IMR-90 (cell line): Measurements from ENCODE around the gene PADI2. TPM values are rescaled to one million over a fixed set of nuclear protein-coding genes. Genes with fewer than 3 reads are reported as not detected.
"Not testable (repeated sequence)": the region's sequence is repeated elsewhere in the genome, so short reads cannot be mapped to it uniquely, and the experiment has no call there.

ENCODE experiments used
- ATAC-seq: fragments of 200-7000 bp; cut with Tn5 transposase; 2 replicates; pipeline ENCODE4 v1.9.1; 2020; ENCODE audit warnings: low read depth, mild to moderate bottlenecking, moderate library complexity
- BruUV-seq: library from RNA; stranded (reverse); fragments of 400-500 nt; replicated peaks from 2 replicates; lab custom pipeline; 2021; lab: Mats Ljungman, UMichigan
- CTCF ChIA-PET: fragments of 300-600 bp; formaldehyde crosslinking; extraction: SDS; loops from one replicate; lab custom pipeline; 2021; ENCODE audit warnings: antibody characterized with exemption; lab: Yijun Ruan, JAX
- POLR2A ChIA-PET: fragments of 300-600 bp; sonication (Branson Sonifier 250); formaldehyde crosslinking; loops from one replicate; lab custom pipeline; 2022; ENCODE audit warnings: antibody characterized with exemption; ENCODE audit not compliant: unreplicated experiment; lab: Charles Lee
- DNase-seq: peaks from one replicate; pipeline ENCODE4 v3.0.0; 2013
- H2AFZ ChIP-seq: replicated peaks from 2 replicates; pipeline ENCODE3; 2013; ENCODE audit warnings: low read length, mild to moderate bottlenecking; ENCODE audit not compliant: poor library complexity
- H2AK5ac ChIP-seq: 2 replicates; pipeline ENCODE4 v1.6.1; 2013; ENCODE audit warnings: low read depth, low read length, inconsistent platforms
- H2AK9ac ChIP-seq: replicated peaks from 2 replicates; pipeline ENCODE3; 2013; ENCODE audit warnings: mild to moderate bottlenecking, low read depth, low read length, moderate library complexity; ENCODE audit not compliant: poor library complexity
- H2BK120ac ChIP-seq: 2 replicates; pipeline ENCODE4 v1.6.1; 2013; ENCODE audit warnings: low read depth, low read length, inconsistent platforms
- H2BK15ac ChIP-seq: 3 replicates; pipeline ENCODE4 v1.6.1; 2013; ENCODE audit warnings: low read depth, low read length, inconsistent platforms
- H2BK20ac ChIP-seq: 2 replicates; pipeline ENCODE4 v1.6.1; 2013; ENCODE audit warnings: low read depth, mild to moderate bottlenecking, inconsistent platforms, low read length, moderate library complexity
- H2BK5ac ChIP-seq: 2 replicates; pipeline ENCODE4 v1.6.1; 2013; ENCODE audit warnings: mild to moderate bottlenecking, low read depth, low read length, inconsistent platforms; ENCODE audit not compliant: poor library complexity, severe bottlenecking
- H3K14ac ChIP-seq: replicated peaks from 2 replicates; pipeline ENCODE4 v1.6.1; 2013; ENCODE audit warnings: low read depth, low read length, inconsistent platforms
- H3K18ac ChIP-seq: 2 replicates; pipeline ENCODE4 v1.6.1; 2013; ENCODE audit warnings: low read depth, low read length, control low read depth
- H3K23ac ChIP-seq: 2 replicates; pipeline ENCODE4 v1.6.1; 2013; ENCODE audit warnings: low read depth, low read length, inconsistent platforms
- H3K27ac ChIP-seq: 2 replicates; pipeline ENCODE4 v1.5.1; 2013; ENCODE audit warnings: mild to moderate bottlenecking, control low read depth, low read length; ENCODE audit not compliant: insufficient read depth
- H3K27me3 ChIP-seq: 2 replicates; pipeline ENCODE4 v1.6.1; 2013; ENCODE audit warnings: low read length; ENCODE audit not compliant: control insufficient read depth, insufficient read depth
- H3K36me3 ChIP-seq: 2 replicates; pipeline ENCODE4 v1.6.1; 2013; ENCODE audit warnings: low read length, mixed read lengths; ENCODE audit not compliant: control insufficient read depth, insufficient read depth
- H3K4ac ChIP-seq: 2 replicates; pipeline ENCODE4 v1.6.1; 2013; ENCODE audit warnings: low read depth, low read length, inconsistent platforms
- H3K4me1 ChIP-seq: 2 replicates; pipeline ENCODE4 v1.6.1; 2013; ENCODE audit warnings: low read length, mixed read lengths; ENCODE audit not compliant: control insufficient read depth, insufficient read depth
- H3K4me2 ChIP-seq: 2 replicates; pipeline ENCODE4 v1.6.1; 2013; ENCODE audit warnings: low read depth, mild to moderate bottlenecking, control low read depth, low read length, moderate library complexity
- H3K4me3 ChIP-seq: 2 replicates; pipeline ENCODE4 v1.5.1; 2013; ENCODE audit warnings: low read depth, mild to moderate bottlenecking, control low read depth, low read length, moderate library complexity; ENCODE audit not compliant: insufficient read depth
- H3K56ac ChIP-seq: 2 replicates; pipeline ENCODE4 v1.6.1; 2013; ENCODE audit warnings: low read length, inconsistent platforms; ENCODE audit not compliant: insufficient read depth; ENCODE audit errors: extremely low read depth
- H3K79me1 ChIP-seq, 2 experiments: 2 replicates each; pipeline ENCODE4 v1.6.1; 2013; ENCODE audit warnings: low read length in 2 of 2, inconsistent platforms in 1 of 2, low read depth in 1 of 2
- H3K9ac ChIP-seq: 2 replicates; pipeline ENCODE4 v1.6.1; 2013; ENCODE audit warnings: low read depth, low read length, control low read depth
- H3K9me1 ChIP-seq: 2 replicates; pipeline ENCODE4 v1.6.1; 2013; ENCODE audit warnings: low read length, inconsistent platforms; ENCODE audit not compliant: insufficient read depth
- H3K9me3 ChIP-seq: 2 replicates; pipeline ENCODE4 v1.6.1; 2013; ENCODE audit warnings: low read length; ENCODE audit not compliant: control insufficient read depth, insufficient read depth
- H4K20me1 ChIP-seq: 2 replicates; pipeline ENCODE4 v1.6.1; 2013; ENCODE audit warnings: low read length, inconsistent platforms; ENCODE audit not compliant: insufficient read depth
- H4K5ac ChIP-seq: 2 replicates; pipeline ENCODE4 v1.6.1; 2013; ENCODE audit warnings: mild to moderate bottlenecking, low read depth, low read length, control low read depth
- H4K8ac ChIP-seq, 2 experiments: 2 replicates each; pipeline ENCODE4 v1.6.1; 2013; ENCODE audit warnings: low read depth in 2 of 2, low read length in 2 of 2, control low read depth in 1 of 2, inconsistent platforms in 1 of 2
- H4K91ac ChIP-seq: 2 replicates; pipeline ENCODE4 v1.6.1; 2013; ENCODE audit warnings: low read depth, low read length, inconsistent platforms; ENCODE audit not compliant: insufficient read depth
- BHLHE40 ChIP-seq: fragments of 150-350 bp; IDR thresholded peaks from 2 replicates; pipeline ENCODE4 v1.6.1; 2016; ENCODE audit warnings: mild to moderate bottlenecking, low read depth, low read length
- CEBPB ChIP-seq: IDR thresholded peaks from 2 replicates; pipeline ENCODE4 v1.6.1; 2012; ENCODE audit warnings: low read depth, low read length, improper control_type of control experiment
- CHD1 ChIP-seq: IDR thresholded peaks from 2 replicates; pipeline ENCODE4 v1.6.1; 2012; ENCODE audit warnings: low read depth, low read length, improper control_type of control experiment
- FOS ChIP-seq: fragments of 150-350 bp; IDR thresholded peaks from 2 replicates; pipeline ENCODE4 v1.6.1; 2016; ENCODE audit warnings: low read depth, low read length
- MAZ ChIP-seq: IDR thresholded peaks from 2 replicates; pipeline ENCODE4 v1.6.1; 2012; ENCODE audit warnings: low read depth, mild to moderate bottlenecking, low read length, improper control_type of control experiment, moderate library complexity, borderline replicate concordance
- POLR2A ChIP-seq: IDR thresholded peaks from 2 replicates; pipeline ENCODE4 v1.6.1; 2012; ENCODE audit warnings: mild to moderate bottlenecking, low read depth, low read length
- RAD21 ChIP-seq: IDR thresholded peaks from 2 replicates; pipeline ENCODE4 v1.6.1; 2012; ENCODE audit warnings: low read length, improper control_type of control experiment
- RFX5 ChIP-seq: IDR thresholded peaks from 2 replicates; pipeline ENCODE4 v1.8.0; 2012; ENCODE audit warnings: low read depth, mild to moderate bottlenecking, low read length, moderate library complexity
- WGBS, 2 experiments: methylation state at CpG; one replicate each; pipeline versions ENCODE4 v1.1.5 to v1.1.7; 2013; ENCODE audit warnings: missing lambda C conversion rate in 2 of 2; ENCODE audit not compliant: insufficient read length in 1 of 2; ENCODE audit errors: extremely low coverage in 2 of 2; 5-methylcytosine and 5-hydroxymethylcytosine counted together
- dilution Hi-C: fragments of 300-500 bp; cut with HindIII; formaldehyde crosslinking; loops from one replicate; pipeline ENCODE4 v1.14.3; 2018; ENCODE audit warnings: low sequenced_read_pairs; ENCODE audit not compliant: unreplicated experiment
- in situ Hi-C: fragments of 300-500 bp; cut with MboI; formaldehyde crosslinking; loops from 3 replicates; pipeline ENCODE4 v1.14.3; 2019; ENCODE audit warnings: low sequenced_read_pairs, inconsistent platforms, mixed read lengths
- intact Hi-C: fragments of 100-400 bp; cut with micrococcal nuclease; formaldehyde crosslinking; loops from 2 replicates; pipeline ENCODE4 v1.10.0; 2022
- polyA plus RNA-seq, 3 experiments: library from polyadenylated mRNA; depleted of rRNA; stranded (reverse); fragments of >200 nt; gene quantifications; 2 replicates each; pipeline ENCODE4 v1.2.3, GENCODE V29; 2012; ENCODE audit warnings: low replicate concordance in 1 of 3
- total RNA-seq: library from RNA; depleted of rRNA; stranded (reverse); fragments of >200 nt; gene quantifications from 2 replicates; pipeline ENCODE4 v1.2.3, GENCODE V29; 2012
- TF ChIP-seq, protein P1 (sequence below): conservative IDR thresholded peaks from 2 replicates; pipeline ENCODE4 v1.5.1; 2012; ENCODE audit warnings: mild to moderate bottlenecking, low read depth, low read length, improper control_type of control experiment

PADI2 gene
- total and polyA plus RNA-seq, 2 of the 4 experiments (the other 2 are of a cell fraction), result not detected

- Histone ChIP-seq H2AK9ac (no peak overlapping the region), H3K4me1 (no peaks in the 10 kb centered on the region), H2BK20ac (no peak overlapping the region), H2AK5ac (no peak overlapping the region), H4K5ac (no peak overlapping the region), H2BK120ac (no peak overlapping the region), H3K27me3 (peaks cover 14% of the 10 kb centered on the region; the same call in 1 of the 2 replicates), H3K18ac (no peak overlapping the region), H3K27ac (no peak overlapping the region), H3K23ac (no peak overlapping the region), H2BK5ac (no peak overlapping the region), H3K9ac (no peak overlapping the region), H3K4me3 (no peak overlapping the region), H3K4me2 (no peak overlapping the region), H3K36me3 (no peaks in the 10 kb centered on the region), H3K79me1 (no peaks in the 10 kb centered on the region), H2BK15ac (no peak overlapping the region), H3K9me1 (no peaks in the 10 kb centered on the region), H3K14ac (no peak overlapping the region), H4K20me1 (no peaks in the 10 kb centered on the region), H3K56ac (no peak overlapping the region), H4K91ac (no peak overlapping the region), H3K4ac (no peak overlapping the region), H3K9me3 (peaks cover 8% of the 10 kb centered on the region), H2AFZ (no peak overlapping the region), H4K8ac (no peak overlapping the region)
- CTCF ChIA-PET, result no interaction called here
- 79% methylated on average over 4 of the region's 7 CpGs; no CpG with 5 or more reads in 1 of the 2 experiments for WGBS, 2 experiments
- intact Hi-C loops (no loop called here), in situ Hi-C loops (no loop called here), dilution Hi-C loops (no loop called here)
- TF ChIP-seq, protein P1, sequence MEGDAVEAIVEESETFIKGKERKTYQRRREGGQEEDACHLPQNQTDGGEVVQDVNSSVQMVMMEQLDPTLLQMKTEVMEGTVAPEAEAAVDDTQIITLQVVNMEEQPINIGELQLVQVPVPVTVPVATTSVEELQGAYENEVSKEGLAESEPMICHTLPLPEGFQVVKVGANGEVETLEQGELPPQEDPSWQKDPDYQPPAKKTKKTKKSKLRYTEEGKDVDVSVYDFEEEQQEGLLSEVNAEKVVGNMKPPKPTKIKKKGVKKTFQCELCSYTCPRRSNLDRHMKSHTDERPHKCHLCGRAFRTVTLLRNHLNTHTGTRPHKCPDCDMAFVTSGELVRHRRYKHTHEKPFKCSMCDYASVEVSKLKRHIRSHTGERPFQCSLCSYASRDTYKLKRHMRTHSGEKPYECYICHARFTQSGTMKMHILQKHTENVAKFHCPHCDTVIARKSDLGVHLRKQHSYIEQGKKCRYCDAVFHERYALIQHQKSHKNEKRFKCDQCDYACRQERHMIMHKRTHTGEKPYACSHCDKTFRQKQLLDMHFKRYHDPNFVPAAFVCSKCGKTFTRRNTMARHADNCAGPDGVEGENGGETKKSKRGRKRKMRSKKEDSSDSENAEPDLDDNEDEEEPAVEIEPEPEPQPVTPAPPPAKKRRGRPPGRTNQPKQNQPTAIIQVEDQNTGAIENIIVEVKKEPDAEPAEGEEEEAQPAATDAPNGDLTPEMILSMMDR, result no peak
- TF ChIP-seq POLR2A, result no peak
- TF ChIP-seq CHD1, result no peak
- TF ChIP-seq RAD21, result no peak
- TF ChIP-seq MAZ, result no peak
- no peak for TF ChIP-seq BHLHE40
- no peak for TF ChIP-seq CEBPB
- no peak for TF ChIP-seq FOS
- TF ChIP-seq RFX5, result no peak
- BruUV-seq, result no TSS peak
- POLR2A ChIA-PET, result no interaction called here
- DNase-seq (no peak), ATAC-seq (no peak)
These were observed 53.6 kb downstream of the PADI2 start for GRCh38 chr1:17065666-17066065.

DNA sequence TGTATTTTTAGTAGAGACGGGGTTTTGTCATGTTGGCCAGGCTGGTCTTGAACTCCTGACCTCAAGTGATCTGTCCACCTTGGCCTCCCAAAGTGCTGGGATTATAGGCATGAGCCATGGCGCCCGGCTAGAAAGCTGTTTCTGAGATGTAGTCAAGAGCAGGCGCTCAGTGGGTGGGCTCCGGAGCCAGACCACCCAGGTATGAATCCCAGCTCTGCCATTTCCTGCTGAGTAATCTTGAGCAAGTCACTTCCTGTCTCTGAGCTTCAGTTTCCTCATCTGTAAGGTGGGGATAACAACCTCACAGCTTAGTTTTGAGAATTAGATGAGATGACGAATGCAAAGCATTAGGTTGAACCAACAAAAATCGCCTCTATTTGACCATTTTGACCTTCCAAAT, 56.5 kb downstream of the PADI2 start:
- POLR2A ChIA-PET, H3K36me3 ChIP-seq, dilution Hi-C loops, H2BK20ac ChIP-seq, H4K91ac ChIP-seq, H2AFZ ChIP-seq, H3K14ac ChIP-seq, BruUV-seq, H3K4me1 ChIP-seq, ATAC-seq, H3K18ac ChIP-seq, H2BK120ac ChIP-seq, H3K9me1 ChIP-seq, H3K4me2 ChIP-seq, H4K5ac ChIP-seq, H4K8ac ChIP-seq, H3K4ac ChIP-seq, H3K79me1 ChIP-seq, H2BK15ac ChIP-seq, H3K56ac ChIP-seq, H2BK5ac ChIP-seq, H3K9ac ChIP-seq, H3K4me3 ChIP-seq, H4K20me1 ChIP-seq, H3K27me3 ChIP-seq, DNase-seq, H2AK5ac ChIP-seq, H3K9me3 ChIP-seq, H3K27ac ChIP-seq, H3K23ac ChIP-seq, intact Hi-C loops, H2AK9ac ChIP-seq: not testable (repeated sequence)
- in situ Hi-C loops, result loop anchor here (5.0 kb wide), 1 partner anchor 345 kb away; no protein-coding TSS in a partner anchor
- CTCF ChIA-PET, result interaction anchor here (1.7 kb wide), 1 partner anchor 13 kb away, joined by 6 read pairs; no protein-coding TSS in a partner anchor
- WGBS, 2 experiments, result 78% methylated on average over 5 of the region's 7 CpGs; no CpG with 5 or more reads in 1 of the 2 experiments
